WI38 (cell line): Measurements from ENCODE around the gene BBX.

Experiments
- H3K4me3 ChIP-seq: 2 replicates; pipeline ENCODE4 v1.5.1; 2011; ENCODE audit warnings: low read depth, mild to moderate bottlenecking, control low read depth, low read length
- TF ChIP-seq, protein P1 (sequence below): IDR thresholded peaks from 2 replicates; pipeline ENCODE4 v1.5.1; 2012; ENCODE audit warnings: low read depth, mild to moderate bottlenecking, control low read depth, low read length

BBX gene

DNA sequence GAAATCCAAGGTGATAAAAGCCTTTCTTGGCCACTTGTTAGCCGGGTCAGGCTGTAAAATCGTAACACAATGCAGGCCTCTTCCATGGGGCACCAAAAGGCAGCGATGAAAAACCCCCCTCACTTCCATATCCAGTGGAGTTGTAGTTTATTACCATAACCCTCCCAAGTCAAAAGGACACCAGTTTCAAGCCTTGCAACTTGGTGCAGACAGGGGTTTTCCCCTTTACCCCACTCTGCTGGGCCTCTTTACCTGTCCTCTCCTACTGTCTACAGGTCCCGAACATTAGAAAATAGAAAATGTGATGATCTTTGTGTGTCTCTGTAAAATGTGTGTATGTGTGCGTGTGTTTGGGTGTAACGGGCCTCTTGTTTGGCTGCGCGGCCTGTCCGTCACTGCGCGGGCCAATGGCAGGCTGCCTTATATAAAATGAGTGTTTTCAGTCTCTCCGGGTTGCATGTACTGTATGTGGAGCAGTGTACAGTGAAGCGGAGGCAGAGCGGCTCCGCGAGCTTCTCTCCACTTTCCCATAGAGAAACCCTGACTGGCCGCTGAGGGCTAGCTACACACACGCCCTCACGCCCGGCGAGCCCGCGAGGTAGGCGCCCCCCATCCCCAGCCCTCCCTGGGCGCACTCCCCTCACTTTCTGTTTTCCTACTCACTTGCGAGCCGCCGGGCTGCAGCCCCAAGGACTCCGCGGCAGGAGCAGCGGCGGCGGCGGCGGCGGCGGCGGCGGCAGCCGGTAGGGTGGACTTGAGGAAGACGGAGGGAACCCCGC is at the start of gene BBX:
BBX (plus strand) TSS at position 453 of the 779 bp plus-strand sequence. CDS start 187,499 bp downstream, outside the sequence.
- H3K4me3 ChIP-seq = peak within 1 kb of the TSS; percentile 88
- TF ChIP-seq, protein P1, sequence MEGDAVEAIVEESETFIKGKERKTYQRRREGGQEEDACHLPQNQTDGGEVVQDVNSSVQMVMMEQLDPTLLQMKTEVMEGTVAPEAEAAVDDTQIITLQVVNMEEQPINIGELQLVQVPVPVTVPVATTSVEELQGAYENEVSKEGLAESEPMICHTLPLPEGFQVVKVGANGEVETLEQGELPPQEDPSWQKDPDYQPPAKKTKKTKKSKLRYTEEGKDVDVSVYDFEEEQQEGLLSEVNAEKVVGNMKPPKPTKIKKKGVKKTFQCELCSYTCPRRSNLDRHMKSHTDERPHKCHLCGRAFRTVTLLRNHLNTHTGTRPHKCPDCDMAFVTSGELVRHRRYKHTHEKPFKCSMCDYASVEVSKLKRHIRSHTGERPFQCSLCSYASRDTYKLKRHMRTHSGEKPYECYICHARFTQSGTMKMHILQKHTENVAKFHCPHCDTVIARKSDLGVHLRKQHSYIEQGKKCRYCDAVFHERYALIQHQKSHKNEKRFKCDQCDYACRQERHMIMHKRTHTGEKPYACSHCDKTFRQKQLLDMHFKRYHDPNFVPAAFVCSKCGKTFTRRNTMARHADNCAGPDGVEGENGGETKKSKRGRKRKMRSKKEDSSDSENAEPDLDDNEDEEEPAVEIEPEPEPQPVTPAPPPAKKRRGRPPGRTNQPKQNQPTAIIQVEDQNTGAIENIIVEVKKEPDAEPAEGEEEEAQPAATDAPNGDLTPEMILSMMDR = no peak

DNA sequence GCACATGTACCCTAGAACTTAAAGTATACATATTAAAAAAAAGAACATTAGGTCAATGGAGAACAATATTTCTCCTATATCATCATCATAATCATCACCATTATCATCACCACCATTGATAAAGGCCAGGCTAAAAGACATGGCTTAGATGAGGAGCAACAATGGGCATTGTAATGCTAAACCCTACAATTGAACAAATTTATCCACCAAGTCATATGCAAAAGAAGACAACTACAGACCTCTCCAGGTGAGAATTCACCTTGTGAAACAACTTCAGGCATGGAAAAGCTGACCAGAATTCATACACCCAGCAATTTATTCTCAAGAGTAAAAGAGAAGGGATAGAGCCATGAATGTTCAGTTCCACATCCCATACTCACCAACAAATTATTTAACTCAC is 46.3 kb upstream of the BBX start:
- TF ChIP-seq, protein P1 = no peak
- no peak overlapping the region for H3K4me3 ChIP-seq

DNA sequence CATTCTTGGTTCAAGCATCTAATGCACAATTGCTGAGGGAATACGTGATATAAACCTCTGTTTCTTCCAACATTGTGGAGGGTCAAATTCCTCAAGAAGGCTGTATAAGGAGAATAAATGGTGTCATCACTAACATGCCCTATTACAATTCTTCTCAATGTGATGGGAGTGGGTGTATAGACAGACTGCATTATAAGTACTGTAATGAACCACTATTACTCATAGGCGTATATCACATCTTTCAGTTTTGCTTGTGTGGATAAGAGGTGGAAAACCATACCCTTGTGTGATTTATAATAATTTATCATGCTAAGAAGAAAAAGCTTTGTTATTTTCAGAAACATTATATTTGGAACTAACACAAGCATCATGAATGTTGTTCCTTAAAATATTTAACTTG is 35.3 kb upstream of the BBX start:
- no peak overlapping the region for H3K4me3 ChIP-seq
- TF ChIP-seq, protein P1 = no peak

DNA sequence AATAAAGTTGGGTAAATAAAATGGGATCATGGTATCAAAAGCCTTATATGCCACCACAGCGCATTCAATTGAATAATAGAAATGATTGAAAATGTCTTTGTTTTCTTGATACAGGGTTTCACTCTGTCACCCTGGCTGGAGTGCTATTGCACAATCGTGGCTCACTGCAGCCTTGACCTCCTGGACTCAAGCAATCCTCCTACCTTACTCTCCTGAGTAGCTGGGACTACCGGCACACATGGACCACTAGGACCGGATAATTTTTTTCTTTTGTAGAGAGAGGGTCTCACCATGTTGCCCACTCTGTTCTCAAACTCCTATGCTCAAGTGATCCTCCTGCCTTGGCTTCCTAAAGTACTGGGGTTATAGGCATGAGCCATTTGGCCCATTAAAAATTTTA is 33.8 kb upstream of the BBX start:
- no peak overlapping the region for H3K4me3 ChIP-seq
- TF ChIP-seq, protein P1 = no peak

DNA sequence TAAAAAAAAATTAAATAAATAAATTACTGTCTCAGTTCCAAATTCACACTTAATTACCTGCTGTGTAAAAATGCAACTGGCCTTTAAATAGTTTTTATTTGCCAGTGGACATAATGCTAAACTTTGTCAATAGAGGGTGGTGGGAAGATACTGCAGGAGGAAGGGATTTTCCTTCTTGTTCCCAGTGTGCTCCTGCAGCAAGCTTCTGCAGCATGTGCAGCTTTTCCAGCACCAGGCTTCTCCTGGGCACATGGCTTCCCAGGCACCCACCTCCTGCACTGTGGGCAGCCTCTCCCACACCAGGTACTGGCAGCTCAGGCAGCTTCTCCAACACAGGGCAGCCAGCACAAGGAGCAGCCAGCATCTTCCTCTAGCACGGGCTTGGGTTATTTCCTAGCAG is 29.6 kb upstream of the BBX start:
- no peak overlapping the region for H3K4me3 ChIP-seq
- TF ChIP-seq, protein P1 = no peak

DNA sequence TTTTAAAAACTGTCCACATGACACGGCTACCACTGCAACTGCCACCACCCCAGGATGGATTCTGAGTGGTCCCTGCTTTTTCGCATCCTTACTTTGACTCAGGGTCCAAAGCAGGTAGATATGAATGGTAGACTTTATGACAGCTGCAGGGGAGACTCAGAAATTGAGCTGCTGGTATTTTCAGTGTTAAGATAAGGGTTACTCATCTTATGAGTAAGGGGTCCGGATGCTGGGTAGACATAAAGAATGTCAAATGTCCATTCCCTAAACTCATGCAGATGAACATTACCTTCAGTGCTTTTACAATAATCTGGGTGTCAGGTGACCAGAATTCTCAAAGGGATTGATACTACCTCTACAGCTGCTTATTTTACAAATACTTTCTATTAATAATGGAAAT is 25.9 kb upstream of the BBX start:
- H3K4me3 ChIP-seq = no peak overlapping the region
- TF ChIP-seq, protein P1 = no peak

DNA sequence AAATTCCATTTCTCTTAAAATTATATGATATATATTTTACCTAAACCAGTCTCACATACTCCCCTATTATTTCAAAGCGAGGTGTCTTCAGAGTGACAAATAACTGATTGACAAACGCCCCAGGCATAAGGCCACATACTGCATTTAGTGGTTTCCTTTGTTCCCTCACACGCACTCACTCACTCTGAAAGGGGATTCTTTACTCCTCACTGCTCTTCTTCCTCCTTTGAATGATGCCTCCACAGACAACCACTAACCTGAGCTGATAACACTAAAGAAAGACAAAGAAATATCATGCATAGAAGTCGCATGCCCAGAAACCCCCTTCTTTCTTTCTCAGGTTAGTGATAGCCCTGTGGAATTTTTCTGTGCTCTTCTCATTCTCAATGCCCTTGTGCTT is 24.1 kb upstream of the BBX start:
- H3K4me3 ChIP-seq = no peak overlapping the region
- TF ChIP-seq, protein P1 = no peak
